Measurements from ENCODE around the gene AIFM3. TPM values are rescaled to one million over a fixed set of nuclear protein-coding genes. Genes with fewer than 3 reads are reported as not detected.

The AIFM3 gene
- total and polyA plus RNA-seq, 2 of the 4 experiments (the other 2 are of a cell fraction): 0.09 to 0.18 TPM

GRCh38 chr22:20965888-20966855, 883 bp upstream of the AIFM3 start (continued):
- TF ChIP-seq RAD21 (IDR thresholded peaks at IDR 0.05; ENCODE audit: low read length): no peak

- H3K4me3 ChIP-seq (ENCODE audit: insufficient read depth, low read depth, low read length): no peak overlapping the region
- dilution Hi-C loops (cut with HindIII; ENCODE audit: low sequenced_read_pairs, unreplicated experiment): no loop called here
- peak overlapping the region; percentile 27 for H2AFZ ChIP-seq (replicated peaks; ENCODE audit: low read length, poor library complexity)
- POLR2A ChIA-PET (ENCODE audit: unreplicated experiment): no interaction called here
- no peak overlapping the region for H3K27ac ChIP-seq (ENCODE audit: insufficient read depth, low read length)
- H3K9me3 ChIP-seq (ENCODE audit: control insufficient read depth, insufficient read depth, low read length): no peaks in the 10 kb centered on the region
- no peaks in the 10 kb centered on the region for H3K36me3 ChIP-seq (ENCODE audit: control insufficient read depth, insufficient read depth, low read length)
- ATAC-seq (ENCODE audit: low read depth): no peak
- intact Hi-C loops (cut with micrococcal nuclease): no loop called here
- H3K23ac ChIP-seq (ENCODE audit: low read depth, low read length): no peak overlapping the region
- no peak overlapping the region for H3K14ac ChIP-seq (replicated peaks; ENCODE audit: low read depth, low read length)
- no peak overlapping the region for H3K18ac ChIP-seq (ENCODE audit: low read depth, low read length)
- no peak overlapping the region for H4K91ac ChIP-seq (ENCODE audit: insufficient read depth, low read depth, low read length)
- H4K8ac ChIP-seq (ENCODE audit: low read depth in 2 of 2, low read length in 2 of 2): no peak overlapping the region
- H3K9me1 ChIP-seq (ENCODE audit: insufficient read depth, low read length): no peaks in the 10 kb centered on the region
- H3K4me2 ChIP-seq (ENCODE audit: low read depth, low read length): no peak overlapping the region
- peaks cover 41% of the 10 kb centered on the region for H3K27me3 ChIP-seq (ENCODE audit: control insufficient read depth, insufficient read depth, low read length)
- in situ Hi-C loops (cut with MboI; ENCODE audit: low sequenced_read_pairs): no loop called here
- no peaks in the 10 kb centered on the region for H3K79me1 ChIP-seq (ENCODE audit: low read depth in 1 of 2, low read length in 2 of 2)
- no peak for DNase-seq
- WGBS, 2 experiments (ENCODE audit: extremely low coverage in 2 of 2, insufficient read length in 1 of 2): 53% methylated on average over 3 of the region's 19 CpGs; no CpG with 5 or more reads in 1 of the 2 experiments
- no peak overlapping the region for H2BK5ac ChIP-seq (ENCODE audit: low read depth, low read length, poor library complexity, severe bottlenecking)
- no peak overlapping the region for H2BK15ac ChIP-seq (ENCODE audit: low read depth, low read length)
- no peak overlapping the region for H2BK120ac ChIP-seq (ENCODE audit: low read depth, low read length)
- no peaks in the 10 kb centered on the region for H3K4me1 ChIP-seq (ENCODE audit: control insufficient read depth, insufficient read depth, low read length)
- no peak overlapping the region for H3K56ac ChIP-seq (ENCODE audit: extremely low read depth, insufficient read depth, low read length)
- H3K9ac ChIP-seq (ENCODE audit: low read depth, low read length): no peak overlapping the region
- H2AK9ac ChIP-seq (replicated peaks; ENCODE audit: low read depth, low read length, poor library complexity): no peak overlapping the region
- no peak overlapping the region for H2AK5ac ChIP-seq (ENCODE audit: low read depth, low read length)
- no peak overlapping the region for H3K4ac ChIP-seq (ENCODE audit: low read depth, low read length)
- no peak overlapping the region for H4K5ac ChIP-seq (ENCODE audit: low read depth, low read length)
- no peak overlapping the region for H2BK20ac ChIP-seq (ENCODE audit: low read depth, low read length)
- CTCF ChIA-PET: no interaction called here
- no peaks in the 10 kb centered on the region for H4K20me1 ChIP-seq (ENCODE audit: insufficient read depth, low read length)
- BruUV-seq (replicated peaks): no TSS peak
- TF ChIP-seq SMC3 (IDR thresholded peaks at IDR 0.05; ENCODE audit: low read depth, low read length): no peak
- TF ChIP-seq MAZ (IDR thresholded peaks at IDR 0.05; ENCODE audit: borderline replicate concordance, low read depth, low read length): no peak
- TF ChIP-seq CTCF (conservative IDR thresholded peaks at IDR 0.05; ENCODE audit: low read depth, low read length): no peak
- no peak for TF ChIP-seq RAD21 (IDR thresholded peaks at IDR 0.05; ENCODE audit: low read length)
- TF ChIP-seq MAFK (IDR thresholded peaks at IDR 0.05; ENCODE audit: low read depth, low read length): no peak
- TF ChIP-seq RCOR1 (IDR thresholded peaks at IDR 0.05; ENCODE audit: insufficient replicate concordance, low read length): no peak
- no peak for TF ChIP-seq NFE2L2 (IDR thresholded peaks at IDR 0.05; ENCODE audit: low read depth, low read length)
- TF ChIP-seq USF2 (IDR thresholded peaks at IDR 0.05; ENCODE audit: low read depth, low read length): no peak
- no peak for TF ChIP-seq CHD1 (IDR thresholded peaks at IDR 0.05; ENCODE audit: low read depth, low read length)
- TF ChIP-seq CEBPB (IDR thresholded peaks at IDR 0.05; ENCODE audit: low read depth, low read length): no peak
- TF ChIP-seq MXI1 (IDR thresholded peaks at IDR 0.05; ENCODE audit: borderline replicate concordance, low read depth, low read length): no peak
- no peak for TF ChIP-seq FOS (IDR thresholded peaks at IDR 0.05; ENCODE audit: low read depth, low read length)
Observed at GRCh38 chr22:20967697-20968211, 699 bp downstream of the AIFM3 start.

Data from IMR-90 (cell line).